Activated CD8-positive, alpha-beta memory T cell treated with anti-CD3 and anti-CD28 coated beads for 1 hour (primary cell): ENCODE data around the gene DMRTA1.
"Not testable (repeated sequence)": the region's sequence is repeated elsewhere in the genome, so short reads cannot be mapped to it uniquely, and the experiment has no call there.

Experiments
- DNase-seq, 2 donors: peaks; one replicate each; pipeline ENCODE4 v3.0.0-alpha.2; 2020; ENCODE audit warnings: low read depth in 1 of 2; ENCODE audit errors: extremely low read depth in 1 of 2

The DMRTA1 gene, protein sequence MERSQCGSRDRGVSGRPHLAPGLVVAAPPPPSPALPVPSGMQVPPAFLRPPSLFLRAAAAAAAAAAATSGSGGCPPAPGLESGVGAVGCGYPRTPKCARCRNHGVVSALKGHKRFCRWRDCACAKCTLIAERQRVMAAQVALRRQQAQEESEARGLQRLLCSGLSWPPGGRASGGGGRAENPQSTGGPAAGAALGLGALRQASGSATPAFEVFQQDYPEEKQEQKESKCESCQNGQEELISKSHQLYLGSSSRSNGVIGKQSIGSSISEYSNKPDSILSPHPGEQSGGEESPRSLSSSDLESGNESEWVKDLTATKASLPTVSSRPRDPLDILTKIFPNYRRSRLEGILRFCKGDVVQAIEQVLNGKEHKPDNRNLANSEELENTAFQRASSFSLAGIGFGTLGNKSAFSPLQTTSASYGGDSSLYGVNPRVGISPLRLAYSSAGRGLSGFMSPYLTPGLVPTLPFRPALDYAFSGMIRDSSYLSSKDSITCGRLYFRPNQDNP

GRCh38 chr9:22446589-22446949, at the start of gene DMRTA1:
TSS of gene DMRTA1 (plus strand) at chr9:22446824. CDS start at chr9:22447066, 242 bp downstream.
- no peak for DNase-seq

- no peak for DNase-seq
Observed at GRCh38 chr9:22401671-22402070, 45.0 kb upstream of the DMRTA1 start.

DNA sequence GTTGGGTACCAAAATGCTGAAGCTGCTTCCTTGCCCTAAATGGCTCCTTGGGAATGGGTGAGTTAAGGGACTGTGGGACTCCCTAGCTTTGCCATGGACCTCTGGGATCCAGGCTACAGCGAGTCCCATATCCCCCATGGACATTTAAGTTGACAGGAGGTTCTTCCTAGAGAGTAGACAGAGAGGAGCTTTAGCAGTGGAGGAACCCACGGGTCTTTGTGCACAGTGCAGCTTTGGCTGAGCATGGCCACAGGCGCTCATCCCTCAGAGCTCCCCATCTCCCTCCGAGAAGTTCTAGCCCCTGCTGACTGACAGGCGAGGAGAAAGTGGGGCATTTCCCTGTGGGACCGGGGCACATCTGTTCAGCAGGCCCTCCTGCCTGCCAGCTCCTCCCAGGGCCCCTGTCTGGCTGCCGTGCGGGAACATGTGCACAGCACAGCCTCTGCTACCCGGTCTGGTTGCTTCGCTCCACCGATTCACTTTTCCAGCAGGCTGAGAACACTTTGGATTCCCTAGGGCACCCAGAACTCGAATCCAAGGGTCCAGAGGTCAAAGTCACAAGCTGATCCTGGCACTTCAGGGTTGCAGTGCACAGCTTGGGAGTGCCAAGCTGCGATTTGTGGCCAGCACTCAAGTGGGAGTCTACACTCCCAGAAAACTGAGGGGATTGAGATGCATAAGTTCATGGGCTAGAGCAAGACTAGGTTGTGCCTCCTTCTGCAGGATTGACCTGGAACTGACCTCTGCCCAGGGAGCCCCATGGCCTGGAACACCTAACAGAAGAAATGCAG, 40.6 kb upstream of the DMRTA1 start:
- no peak for DNase-seq

DNA sequence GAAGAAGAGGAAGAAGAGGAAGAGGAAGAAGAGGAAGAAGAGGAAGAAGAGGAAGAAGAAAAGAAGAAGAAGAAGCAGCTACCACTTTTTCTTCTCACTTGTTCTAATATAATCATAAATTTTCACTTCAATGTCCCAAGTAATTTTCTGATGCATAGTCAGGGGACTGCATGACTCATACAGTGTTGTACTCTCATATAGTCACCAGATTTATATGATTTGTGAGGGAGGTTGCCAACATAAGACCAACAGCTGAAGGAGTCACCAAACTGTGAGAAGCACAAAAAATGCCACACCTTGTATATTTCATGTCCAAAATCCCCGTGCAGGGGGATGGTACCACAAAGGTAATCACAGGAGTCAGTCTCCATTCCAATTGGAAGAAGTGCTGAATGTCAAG, 32.7 kb upstream of the DMRTA1 start:
- DNase-seq: no peak

DNA sequence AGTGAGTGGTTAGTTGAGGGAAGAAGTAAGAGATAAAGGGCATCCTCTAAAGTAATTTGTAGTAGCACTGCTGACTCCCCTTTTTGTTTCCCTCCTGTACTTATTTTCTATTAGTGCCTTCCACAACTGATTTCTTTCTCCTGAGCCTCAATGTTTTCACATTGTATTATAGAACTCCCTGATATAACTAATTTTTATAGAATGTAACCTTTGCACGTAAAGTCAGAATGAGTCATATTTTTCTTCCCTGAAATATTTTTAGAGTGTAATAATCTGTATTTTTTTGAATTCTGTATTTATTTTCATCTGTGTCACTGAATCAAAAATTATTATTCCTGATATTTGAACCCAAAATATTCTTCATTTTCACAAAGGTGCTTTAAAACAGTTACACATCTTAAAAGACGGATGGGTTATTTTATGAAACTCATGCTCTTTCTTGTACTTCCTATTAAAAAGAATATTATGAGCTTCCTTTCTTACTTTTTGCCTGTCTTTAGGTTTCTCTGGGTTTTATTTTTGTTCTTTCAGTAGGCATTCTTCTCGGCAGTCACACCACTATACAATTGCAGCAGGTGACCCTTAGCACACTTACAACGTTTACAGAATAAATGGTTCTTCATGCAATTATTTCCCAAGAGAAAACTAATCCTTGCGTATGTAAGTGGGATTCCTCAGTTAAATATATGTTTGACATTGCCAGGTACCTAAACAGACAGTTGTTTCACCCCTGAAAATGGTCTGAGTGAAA, 30.5 kb upstream of the DMRTA1 start:
- DNase-seq: no peak

GRCh38 chr9:22416692-22417060, 29.9 kb upstream of the DMRTA1 start:
- no peak for DNase-seq

- no peak for DNase-seq
Observed at GRCh38 chr9:22423566-22423965, 23.1 kb upstream of the DMRTA1 start.

DNA sequence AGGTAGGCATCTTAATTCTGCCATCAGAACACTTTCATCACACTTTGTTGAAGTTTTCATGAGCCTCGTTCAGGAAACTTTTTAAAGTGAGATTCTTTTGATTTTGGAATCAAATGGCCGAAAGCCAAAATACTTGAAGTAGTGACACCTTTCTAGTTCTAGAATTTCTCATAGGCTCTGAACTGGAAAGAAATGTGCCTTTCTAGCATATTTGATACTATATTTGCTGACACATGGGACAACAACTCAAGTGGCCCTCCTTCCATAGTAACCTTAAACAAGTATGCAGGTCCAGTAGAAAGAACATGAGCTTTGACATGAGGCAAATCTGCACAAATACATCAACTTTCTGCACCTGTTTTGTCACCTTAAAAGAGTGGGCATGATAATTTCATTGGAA, 22.0 kb upstream of the DMRTA1 start:
- DNase-seq: no peak

DNA sequence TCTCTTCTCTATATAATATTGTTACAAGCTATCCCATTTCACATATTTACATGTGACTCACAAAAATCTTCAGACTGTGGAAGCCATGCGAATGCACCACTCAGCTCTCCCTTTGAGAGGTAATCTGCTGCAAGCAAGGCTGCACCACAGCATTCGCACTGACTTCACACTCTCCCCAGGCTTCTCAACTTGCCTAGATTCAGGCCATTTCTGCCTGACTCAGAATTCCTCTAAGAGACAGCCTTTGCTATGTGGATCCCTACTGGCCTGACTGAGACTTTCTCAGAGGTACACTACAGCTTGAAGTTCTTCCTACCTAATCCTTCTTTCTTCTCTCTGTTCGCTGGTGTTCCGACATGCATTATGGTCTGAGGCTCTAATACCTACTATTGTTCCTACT, 21.1 kb upstream of the DMRTA1 start:
- no peak for DNase-seq

DNA sequence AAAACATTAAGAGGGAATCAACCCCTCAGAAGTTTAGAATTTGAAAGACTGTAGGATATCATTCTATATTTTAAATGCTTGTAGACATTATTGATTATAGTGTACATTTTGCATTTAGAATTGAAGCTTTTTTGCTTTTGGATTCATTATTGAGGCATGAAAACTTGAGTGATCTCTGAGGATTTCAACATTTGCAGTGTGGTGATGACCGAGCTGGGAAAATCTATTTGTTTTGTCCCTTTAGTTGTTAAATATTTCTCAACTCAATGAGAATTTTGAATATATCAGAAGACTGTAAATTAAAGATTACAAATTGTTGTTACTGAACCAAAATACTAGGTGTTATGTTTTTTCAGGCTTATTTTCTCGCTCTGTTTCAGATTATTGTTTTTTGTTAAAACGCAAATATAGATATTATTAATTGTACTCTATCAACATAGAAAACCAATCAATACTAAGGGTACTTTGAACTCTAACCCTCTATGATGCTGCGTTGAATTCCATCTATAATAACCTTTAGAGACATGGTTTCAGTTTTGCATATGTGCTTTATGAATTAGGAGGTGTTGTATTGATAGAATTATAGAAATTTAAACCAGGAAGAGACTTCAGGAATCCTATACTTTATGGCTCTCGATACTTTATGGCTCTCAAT, 19.3 kb upstream of the DMRTA1 start:
- DNase-seq: no peak

GRCh38 chr9:22433691-22434090, 12.9 kb upstream of the DMRTA1 start:
- no peak for DNase-seq

- not testable (repeated sequence) for DNase-seq
Observed at GRCh38 chr9:22435252-22435651, 11.4 kb upstream of the DMRTA1 start.

- DNase-seq: not testable (repeated sequence)
Observed at GRCh38 chr9:22437461-22438067, 9.1 kb upstream of the DMRTA1 start.

DNA sequence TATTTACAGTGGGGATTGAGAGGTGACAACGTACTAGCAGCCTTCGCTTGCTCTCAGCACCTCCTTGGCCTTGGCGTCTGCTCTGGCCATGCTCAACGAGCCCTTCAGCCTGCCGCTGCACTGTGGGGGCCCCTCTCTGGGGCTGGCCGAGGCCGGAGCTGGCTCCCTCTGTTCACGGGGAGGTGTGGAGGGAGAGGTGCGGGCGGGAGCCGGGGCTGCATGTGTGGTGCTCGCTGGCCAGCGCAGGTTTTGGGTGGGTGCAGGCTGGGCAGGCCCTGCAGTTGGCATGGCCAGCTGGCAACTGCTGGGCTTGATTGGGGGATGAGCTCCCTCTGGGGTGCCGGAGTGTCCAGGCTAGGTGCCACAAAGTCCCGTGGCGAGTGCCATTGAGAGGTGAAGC, 5.8 kb upstream of the DMRTA1 start:
- DNase-seq: no peak

GRCh38 chr9:22446950-22447617, 460 bp downstream of the DMRTA1 start:
- no peak for DNase-seq

DNA sequence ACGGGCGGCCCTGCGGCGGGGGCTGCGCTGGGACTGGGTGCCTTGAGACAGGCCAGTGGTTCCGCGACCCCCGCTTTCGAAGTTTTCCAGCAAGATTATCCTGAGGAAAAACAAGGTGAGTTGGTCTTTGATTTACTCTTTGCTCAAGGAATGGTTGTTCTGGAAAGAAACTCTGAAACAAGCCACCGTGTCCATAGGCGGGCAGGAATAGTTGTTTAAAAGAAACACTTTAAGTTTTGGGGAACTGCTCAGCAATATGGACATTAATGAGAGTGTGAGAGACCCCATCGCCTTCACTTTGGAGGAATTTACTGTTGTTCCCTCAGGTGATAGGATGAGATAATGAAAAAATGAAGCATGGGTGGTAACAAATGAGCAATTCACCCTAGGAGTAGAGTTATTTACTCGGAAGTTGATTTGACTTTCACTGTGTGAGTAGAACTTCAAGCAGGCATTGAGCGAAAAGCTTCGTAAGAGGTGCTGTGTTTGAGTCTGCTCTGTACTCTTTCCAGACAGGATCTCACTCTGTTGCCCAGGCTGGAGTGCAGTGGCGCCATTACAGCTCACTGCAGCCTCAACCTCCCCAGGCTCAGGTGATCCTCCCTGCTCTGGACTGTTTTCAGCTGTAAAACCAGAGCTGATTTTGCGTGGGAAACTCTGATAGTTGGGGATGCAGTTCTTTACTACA, 1.1 kb downstream of the DMRTA1 start:
- DNase-seq: no peak

GRCh38 chr9:22449719-22450118, 3.1 kb downstream of the DMRTA1 start:
- no peak for DNase-seq

DNA sequence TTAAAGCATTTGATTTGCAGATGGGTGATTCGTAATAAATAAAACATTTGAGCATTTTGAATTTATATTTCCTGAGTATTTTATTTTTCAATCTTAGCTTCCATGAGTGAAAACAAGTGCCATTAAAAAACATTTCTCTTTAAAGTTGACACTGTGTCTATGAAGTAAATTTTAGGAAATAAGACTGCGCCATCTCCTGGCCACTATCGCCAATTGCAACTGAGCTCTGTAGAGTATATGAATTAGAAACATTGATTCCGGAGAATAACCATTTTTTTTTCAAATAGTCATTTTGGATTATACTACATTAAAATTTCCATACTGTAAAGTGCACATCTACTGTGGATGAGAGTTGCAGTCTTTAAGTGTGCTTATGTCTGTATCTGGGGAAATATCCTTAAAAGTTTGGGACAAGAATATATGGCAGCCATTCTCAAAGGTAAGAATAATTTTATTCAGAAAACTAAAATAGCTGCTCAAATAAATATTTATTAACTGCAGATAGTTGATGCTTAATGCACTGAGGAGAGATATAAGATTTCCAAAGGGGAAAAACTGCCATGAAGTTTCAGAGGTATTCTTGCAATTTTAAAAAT, 5.9 kb downstream of the DMRTA1 start:
- peak in 1 of 2 donors; percentile 20 for DNase-seq

DNA sequence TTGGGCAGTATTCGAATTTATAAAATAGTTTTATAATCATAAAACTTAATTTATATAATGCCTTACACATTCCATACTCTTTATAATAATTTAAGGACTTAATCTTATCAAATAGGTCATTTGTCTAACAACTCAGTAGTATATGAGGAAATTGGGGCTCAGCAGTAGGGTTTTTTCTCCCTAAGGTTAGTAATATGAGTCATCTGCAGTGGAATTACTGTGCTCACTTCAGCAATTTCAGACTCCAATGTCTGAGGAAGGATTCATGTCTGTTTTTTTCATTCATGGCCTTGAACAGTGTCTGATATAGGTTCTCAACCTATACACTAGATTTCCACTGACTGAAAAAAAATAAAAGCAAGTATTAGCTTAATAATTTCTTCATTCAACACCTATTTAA, 7.4 kb downstream of the DMRTA1 start:
- no peak for DNase-seq
